NCI-H1048 (cell line): ENCODE measurements around the gene TMEM53.

Source experiments
- DNase-seq: peaks from one replicate; lab custom pipeline; 2025; lab: John Stamatoyannopoulos, UW

TMEM53 gene

DNA sequence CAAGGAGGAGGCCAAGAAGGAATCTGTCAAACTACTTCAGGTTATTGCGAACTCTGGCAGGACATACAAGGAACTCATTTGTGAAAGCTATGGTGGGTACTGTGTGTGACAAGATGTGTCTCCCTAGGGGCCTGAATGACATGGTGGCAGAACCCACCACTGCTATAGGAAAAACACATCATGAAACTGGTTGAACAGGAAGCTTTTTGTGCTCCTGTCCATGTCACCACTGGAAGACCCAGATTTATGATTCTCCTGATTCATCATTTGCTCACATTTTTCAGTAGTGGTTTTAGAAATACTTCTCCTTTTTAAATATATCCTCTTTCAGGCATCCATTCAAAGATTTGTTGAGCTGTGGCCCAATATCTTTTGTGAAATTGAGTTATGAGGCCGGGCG is 23.9 kb upstream of the TMEM53 start:
- no peak for DNase-seq

DNA sequence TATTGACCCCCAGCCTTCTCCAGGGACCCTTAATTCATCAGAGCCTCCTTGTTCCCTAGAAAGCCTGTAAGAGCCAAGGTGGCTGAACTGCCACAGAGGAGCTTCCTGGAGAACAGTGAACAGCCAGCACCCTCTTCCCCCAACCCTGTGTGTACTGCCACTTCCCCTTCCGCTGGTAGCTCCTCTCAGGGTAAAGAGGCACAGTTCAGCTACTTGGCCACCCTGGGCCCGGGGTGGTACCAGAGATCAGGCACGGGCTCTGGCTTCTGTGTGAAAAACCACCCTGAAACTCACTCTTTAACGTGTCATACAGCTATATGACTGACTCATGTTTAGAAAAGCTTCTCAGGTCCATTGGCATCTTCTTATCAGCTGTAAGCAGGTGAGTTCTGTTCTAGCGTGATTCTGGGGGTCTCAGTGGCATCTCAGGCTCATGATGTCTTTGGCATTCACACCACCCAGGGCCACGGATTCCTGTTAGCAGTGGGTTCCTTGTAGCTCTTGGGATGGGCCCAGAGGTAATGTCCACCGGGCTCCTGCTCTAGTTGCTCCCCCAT is 22.6 kb upstream of the TMEM53 start:
- no peak for DNase-seq

DNA sequence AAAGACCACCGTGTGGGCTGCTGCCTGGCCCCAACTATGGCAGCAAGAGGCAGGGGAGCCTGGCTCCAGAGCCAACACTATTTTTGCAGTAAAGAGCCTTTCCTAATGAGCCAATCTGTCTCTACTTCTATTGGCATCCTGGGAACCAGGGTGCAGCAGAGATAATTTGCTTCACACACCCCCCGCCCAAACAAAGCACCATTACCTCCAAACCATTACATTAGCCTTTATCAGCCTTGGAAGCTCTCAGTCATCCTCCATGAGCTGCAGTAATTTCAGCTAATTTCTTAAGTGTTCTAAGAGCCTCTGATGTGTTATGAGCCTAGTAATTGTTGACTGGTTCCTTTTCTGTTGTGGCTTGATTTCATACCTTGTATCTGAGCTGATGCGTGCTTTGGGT is 21.8 kb upstream of the TMEM53 start:
- DNase-seq: no peak

DNA sequence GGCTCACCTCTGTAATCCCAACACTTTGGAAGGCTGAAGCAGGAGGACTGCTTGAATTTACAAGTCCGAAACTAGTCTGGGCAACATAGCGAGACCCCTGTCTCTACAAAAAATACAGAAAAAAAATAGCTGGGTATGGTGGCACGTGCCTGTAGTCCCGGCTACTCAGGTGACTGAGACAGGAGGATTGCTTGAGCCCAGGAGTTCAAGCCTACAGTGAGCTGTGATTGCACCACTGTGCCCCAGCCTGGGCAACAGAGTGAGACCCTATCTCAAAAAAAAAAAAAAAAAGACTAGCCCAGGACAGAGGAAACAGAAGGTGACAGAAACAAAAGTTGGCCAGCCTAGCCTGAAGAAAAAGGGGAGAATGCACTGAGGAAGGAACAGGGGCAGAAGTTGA is 21.4 kb upstream of the TMEM53 start:
- DNase-seq: no peak

DNA sequence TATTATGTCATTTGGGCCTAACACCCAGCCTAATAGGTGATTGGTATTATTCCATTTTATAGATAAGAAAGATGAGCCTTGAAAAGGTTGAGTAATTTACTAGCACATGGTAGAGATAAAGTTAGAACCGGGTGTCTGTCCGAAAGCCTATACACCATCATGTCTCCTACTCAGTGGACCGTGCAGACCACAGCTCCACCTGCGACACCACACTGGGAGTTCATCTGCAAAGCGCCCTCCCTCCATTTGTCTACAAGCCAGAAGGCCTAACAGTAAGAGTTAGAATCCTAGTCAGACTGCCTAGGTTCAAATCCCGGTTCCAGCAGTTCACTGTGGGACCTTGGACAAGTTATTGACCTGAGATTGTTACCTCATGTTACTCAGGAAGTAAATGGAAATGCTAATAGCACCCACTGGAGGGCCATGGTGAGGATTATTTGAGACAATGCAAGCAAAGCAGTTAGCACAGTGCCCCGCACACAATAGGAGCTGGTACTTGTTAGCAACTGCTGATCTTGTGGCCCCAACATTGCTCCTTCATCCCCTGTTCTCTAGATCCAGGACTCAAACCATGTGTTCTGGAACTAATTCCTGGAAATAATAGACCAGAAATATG is 20.7 kb upstream of the TMEM53 start:
- no peak for DNase-seq

DNA sequence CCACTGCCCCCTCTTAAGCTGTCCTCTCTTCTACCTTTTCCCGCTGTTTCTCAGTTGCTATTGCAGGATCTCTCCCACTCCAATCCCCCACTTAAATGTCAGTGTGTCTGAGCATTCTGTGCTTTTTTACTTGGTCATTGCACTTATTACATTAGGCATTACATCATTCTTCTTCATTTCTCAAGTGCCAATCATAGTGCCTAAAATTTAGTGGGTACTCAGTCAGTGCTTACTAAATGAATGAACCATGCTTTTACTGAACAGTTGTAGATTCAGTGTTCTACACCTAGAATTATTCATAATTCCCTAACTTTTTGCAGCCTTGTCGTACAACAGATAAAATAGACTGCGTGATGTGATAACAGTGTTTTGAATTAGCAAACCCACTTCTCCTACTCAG is 19.6 kb upstream of the TMEM53 start:
- no peak for DNase-seq

DNA sequence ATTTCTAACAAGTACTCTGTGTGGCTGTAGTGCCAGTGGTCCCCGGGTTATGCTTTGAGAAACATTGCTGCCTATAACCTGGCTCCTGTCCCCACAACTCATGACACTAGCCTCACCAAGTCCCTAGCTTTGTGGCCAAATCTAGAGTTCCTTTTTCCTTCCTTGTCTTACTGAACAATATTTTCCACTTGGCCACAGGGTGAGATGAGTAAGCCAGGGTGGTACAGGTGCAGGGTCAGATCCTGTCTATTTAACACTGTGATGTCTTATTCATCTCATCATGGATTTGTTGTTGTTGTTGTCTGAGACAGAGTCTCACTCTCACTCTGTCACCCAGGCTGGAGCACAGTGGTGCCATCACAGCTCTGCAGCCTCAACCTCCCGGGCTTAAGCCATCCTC is 18.9 kb upstream of the TMEM53 start:
- DNase-seq: no peak

DNA sequence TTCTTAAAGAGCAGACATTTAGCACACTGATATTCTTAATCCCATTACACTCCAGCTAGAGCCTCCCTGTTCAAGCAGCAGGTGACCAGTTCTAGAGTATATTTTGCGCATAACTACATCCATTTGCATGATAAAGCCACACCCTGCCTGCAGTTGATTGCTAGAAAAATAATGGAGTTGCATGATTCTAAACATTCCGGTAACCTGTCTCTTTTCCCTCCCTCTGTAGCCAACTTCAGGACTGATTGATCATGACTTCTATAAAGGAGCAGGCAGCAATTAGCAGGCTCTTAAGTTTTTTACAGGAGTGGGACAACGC is 15.1 kb upstream of the TMEM53 start:
- no peak for DNase-seq

DNA sequence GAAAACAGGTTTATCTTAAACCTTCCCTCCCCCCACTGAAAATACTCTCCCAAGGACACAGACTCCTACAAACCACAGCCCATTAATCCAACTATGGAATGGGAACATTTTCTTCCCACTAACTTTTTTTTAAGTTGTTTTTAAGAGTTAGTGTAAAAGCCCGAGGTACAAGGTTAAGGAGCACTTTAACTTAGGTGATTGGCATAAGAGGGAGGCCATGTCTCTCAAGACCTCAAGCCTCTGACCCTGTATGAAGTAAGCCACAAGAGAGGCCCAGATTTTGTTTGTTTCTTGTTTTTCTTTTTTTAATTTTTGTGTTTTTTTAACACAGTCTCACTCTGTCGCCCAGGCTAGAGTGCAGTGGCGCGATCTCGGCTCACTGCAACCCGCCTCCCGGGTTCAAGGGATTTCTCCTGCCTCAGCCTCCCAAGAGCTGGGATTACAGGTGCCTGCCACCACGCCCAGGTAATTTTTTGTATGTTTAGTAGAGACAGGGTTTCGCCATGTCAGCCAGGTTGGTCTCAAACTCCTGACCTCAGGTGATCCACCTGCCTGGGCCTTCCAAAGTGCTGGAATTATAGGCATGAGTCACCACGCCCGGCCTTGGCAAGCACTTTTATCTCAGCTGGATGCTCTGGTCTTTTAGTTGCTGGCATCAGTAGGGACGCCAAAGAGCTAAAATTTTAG is 14.6 kb upstream of the TMEM53 start:
- DNase-seq: no peak

DNA sequence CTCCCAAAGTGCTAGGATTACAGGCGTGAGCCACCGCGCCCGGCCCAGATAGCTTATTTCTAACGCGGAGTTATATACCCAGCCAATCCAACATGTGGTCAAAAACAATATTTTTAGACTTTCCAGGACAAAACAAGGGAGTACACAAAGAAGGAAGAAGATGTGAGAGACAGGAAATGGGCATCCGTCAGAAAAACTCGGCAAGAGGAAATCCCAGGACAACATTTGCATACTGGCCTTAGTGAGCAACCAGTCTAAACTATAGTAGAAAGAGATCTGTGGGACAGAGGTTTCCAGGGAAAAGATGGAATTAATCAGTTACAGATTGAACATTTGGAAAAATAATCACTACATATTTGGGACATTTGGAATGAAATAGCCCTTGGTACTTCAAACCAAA is 11.6 kb upstream of the TMEM53 start:
- no peak for DNase-seq

DNA sequence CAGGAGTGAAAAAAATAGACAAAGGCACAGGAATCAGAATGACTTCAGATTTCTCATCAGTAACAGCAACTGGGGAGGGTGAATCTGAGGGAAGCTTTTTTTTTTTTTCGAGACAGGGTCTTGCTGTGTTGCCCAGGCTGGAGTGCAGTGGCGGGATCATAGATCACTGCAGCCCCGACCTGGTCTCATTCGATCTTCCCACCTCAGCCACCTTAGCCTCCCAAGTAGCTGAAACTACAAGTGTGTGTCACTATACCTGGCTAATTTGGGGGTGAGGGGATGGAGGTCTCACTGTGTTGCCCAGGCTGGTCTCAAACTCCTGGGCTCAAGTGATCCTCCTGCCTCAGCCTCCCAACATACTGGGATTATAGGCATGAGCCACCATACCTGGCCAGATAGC is 10.9 kb upstream of the TMEM53 start:
- DNase-seq: no peak

DNA sequence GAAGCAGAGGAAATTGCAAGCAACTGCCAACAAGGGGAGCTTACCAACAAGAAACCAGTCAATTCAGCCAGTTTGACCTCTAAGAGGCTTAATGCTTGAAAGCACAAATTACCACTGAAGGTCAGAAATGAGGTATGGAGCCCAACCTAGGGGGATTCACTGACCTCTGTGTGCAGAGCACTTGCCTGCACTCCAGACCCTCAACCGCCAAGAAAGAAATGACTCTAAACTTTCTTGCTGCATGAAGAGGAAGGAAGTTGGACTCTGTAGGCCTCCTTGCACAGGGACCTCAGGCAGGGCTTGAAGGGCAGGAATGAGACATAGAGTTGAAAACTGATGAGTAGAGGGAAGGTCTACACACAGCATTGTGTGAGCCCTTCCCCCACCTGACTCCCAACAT is 10.2 kb upstream of the TMEM53 start:
- DNase-seq: no peak

DNA sequence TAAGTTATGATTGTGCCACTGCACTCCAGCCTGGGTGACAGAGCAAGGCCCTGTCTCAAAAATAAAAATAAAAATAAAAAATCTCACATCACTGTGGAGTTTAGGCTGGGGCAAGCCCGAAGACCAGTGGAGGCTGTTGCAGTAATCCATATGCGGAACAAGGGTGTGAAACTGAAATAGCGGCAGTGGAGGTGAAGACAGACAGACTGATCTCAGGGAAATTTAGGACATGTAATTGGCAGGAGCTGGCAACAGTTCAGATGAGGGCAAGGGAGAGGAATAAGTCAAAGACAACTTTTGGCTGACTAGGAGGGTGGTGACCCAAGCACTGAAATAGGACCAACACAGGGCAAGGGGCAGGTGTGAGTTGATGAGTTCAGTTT is 8.6 kb upstream of the TMEM53 start:
- no peak for DNase-seq

DNA sequence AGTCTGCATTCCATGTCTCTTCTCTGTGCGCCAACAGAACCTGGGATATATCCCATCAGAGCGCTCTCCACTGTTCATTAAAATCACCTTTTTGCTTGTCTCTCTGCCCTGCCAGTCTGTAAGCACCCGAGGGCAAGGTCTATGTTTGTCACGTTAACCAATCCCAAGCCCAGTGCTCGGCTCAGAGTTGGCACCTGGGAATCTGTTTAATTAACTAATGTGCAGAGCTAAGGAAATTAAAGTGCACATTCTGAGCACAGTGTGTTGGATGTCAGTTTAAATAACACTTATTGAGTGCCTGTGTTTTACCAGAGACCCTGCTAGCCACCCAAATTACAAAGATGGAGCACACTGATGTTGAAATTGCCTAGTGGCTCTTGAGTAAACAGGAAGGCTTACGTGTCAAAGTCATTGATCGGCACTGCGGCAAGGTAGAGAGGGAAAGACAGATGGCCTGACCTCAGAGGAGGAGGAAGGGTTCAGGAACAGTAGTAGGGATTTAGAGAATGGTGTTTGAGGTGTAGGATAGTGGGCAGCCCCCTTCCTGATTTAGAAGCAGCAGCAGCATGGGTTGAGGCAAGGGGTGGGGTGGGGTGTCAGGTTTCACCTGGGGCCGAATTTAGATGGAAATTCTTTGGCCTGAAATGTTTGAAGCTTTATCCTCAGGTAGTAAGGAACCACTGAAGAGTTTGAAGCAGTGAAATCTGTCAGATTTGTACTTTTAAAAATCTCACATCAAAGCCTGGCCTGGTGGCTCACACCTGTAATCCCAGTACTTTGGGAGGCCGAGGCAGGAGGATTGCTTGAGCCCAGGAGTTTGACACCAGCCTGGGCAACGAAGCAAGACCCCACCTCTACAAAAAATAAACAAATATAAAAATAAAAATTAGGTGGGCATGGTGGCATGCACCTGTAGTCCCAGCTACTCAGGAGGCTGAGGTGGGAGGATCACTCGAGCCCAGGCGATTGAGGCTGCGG is 7.9 kb upstream of the TMEM53 start:
- no peak for DNase-seq

DNA sequence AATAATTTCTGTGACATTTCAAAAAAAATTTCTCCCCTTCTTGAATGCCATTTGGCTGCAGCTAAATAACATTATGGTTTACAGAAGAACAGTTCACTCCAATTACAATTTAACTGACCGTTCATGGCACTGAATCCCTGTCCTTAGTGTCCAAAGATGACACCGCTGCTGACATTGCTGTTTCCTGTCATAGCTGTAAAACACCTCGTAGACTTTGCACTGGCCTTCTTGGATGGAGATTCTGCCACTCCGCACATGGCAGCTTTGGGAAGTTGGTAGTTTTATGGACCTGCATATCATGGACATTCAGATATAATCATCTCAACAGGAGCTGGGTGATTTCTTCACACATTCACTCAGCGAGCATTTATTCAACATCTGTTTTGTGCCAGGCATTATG is 5.2 kb upstream of the TMEM53 start:
- no peak for DNase-seq

DNA sequence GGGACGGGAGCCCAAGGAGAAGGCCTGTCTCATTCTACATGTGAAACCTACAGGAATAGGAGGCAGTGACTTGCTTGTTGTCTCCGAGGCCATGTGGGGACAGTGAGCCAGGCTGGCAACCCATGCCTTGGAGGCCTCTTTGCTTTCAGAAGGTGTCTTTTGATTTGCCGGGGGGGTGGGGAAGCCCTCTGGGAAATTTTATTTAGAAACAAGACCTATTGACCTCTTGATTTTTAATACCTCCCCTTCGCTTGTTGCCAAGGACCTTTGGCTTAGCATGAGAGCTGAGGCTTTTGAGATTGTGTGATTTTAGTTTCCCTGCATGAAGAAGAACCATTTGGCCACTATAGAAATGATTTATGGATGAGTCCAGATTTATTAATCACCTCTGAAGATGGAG is 4.3 kb upstream of the TMEM53 start:
- DNase-seq: no peak

DNA sequence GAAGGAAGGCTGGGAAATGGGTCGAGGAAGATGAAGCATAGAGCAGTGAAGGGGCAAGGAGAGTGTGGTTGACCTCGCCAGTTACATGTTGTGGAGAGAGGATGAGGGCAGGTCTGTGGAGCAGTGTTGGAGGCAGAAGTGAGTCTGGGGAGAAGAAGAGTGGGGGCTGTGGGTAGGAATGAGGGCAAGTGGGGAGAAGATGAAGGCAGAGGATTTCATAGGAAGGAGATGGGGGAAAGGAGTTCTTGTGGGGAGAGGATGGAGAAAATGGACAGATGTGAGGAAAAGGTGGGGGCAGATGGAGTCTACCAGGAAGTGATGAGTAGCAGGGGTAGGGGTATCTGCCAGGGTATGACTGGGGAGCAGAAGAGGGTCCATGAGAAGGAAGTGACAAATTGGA is 3.8 kb upstream of the TMEM53 start:
- DNase-seq: no peak

DNA sequence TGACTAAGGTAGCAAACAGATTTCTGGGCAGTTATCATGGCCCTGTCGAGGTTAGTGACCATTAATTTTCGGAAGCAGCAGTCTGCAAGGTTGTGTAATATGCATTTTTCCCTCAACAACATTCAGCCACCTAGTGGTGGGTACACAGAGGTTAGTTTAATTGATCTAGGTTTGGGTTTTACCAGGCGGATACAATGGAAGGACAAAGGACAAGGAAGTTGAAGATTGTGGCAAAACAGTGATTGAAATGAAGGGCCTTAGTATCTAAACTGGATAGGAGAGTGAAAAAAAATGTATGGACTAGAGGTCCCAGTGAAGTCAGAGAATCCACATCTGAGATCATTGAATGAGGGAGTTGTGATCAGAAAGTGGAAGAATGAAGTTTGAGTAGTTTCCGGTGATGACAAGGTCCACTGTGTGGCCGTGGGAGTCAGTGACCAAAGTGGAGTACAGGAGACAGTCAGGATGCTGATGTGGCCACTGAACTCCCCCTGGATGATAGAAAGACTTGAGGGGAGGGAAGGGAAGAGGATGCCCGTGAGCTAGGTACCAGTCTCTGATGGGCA is 3.0 kb upstream of the TMEM53 start:
- no peak for DNase-seq

DNA sequence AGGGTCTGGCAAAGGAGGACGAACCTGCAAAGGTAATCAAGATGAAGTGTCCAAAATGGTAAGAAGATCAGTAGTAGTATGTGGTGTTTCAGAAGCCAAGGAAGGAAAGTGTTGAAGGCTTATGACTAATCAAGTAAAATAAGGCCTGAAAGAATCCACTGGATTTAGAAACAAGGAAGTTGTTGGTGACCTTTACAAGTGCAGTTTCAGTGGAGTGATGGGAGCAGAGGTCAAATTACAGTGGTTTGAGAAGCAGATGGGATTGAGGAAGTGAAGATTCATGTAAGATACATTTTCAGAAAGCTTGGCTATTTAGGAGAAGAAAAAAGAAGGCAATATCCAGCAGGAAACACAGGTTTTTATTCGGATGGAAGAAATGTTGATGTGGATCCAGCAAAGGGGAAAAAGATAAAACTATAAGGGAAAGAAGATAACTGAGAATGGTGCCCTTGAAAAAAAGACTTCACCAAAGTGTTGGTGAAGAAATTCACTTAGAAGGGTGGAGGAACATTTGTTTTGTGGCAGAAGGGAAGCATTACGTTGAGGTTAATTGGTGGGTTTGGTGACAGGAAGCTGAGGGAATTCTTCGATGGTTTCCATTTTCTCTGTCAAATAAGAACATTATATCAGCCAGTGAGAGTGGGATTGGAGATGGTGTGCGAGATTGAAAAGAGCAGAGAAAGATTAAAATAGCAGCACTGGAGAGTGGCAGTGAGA is 2.4 kb upstream of the TMEM53 start:
- DNase-seq: no peak

DNA sequence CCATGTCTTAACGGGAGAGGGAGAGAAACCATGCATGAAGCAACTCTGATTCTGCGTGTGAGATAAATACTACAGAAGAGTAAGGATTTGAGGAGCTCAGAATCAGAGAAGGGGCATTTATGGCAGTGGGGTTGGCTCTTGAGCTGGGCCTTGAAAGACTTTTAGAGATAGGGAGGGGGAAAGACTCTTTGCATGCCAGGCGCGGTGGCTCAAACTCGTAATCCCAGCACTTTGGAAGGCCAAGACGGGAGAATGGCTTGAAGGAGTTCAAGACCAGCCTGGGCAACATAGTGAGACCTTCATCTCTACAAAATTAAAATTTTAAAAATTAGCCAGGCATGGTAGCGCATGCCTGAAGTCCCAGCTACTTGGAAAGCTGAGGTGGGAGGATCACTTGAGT is 905 bp upstream of the TMEM53 start:
- DNase-seq: no peak

DNA sequence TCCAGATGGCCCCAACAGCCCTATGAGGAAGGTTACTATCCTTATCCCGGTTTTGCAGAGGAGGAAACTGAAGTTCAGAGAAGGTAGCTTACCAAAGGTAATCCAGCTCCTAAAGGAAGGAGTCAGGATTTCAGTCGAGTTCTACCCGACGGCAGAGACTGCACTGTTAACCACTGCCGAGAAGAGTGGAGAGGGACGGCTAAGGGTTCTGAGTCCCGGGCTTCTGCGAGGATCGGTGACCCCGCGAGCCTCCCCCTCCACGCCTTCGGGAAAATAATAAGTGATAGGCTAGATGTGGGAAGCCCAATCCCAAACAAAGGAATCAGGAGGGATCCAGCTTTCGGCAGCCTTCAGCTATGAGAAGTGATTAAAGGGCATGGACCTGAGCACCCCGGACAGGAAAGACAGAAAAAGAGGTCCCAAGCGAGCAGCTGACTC is 587 bp downstream of the TMEM53 start:
- no peak for DNase-seq
